ENCODE results near the gene GTF3C1.

Gene GTF3C1

GRCh38 chr16:27421961-27422740, 127.6 kb downstream of the GTF3C1 start:
- no peak for DNase-seq

- DNase-seq = no peak
These were observed 132.6 kb downstream of the GTF3C1 start for GRCh38 chr16:27417047-27417671.

- no peak for DNase-seq
These were observed 134.8 kb downstream of the GTF3C1 start for GRCh38 chr16:27414788-27415431.

GRCh38 chr16:27413956-27414355, 135.8 kb downstream of the GTF3C1 start:
- no peak for DNase-seq

- DNase-seq = no peak
These were observed 139.0 kb downstream of the GTF3C1 start for GRCh38 chr16:27410761-27411160.
